ENCODE results near the gene KIDINS220. TPM values are rescaled to one million over a fixed set of nuclear protein-coding genes. Genes with fewer than 3 reads are reported as not detected.

The KIDINS220 gene
- total RNA-seq, 1 donor from 2014 or later, result 68.2 TPM

GRCh38 chr2:8800218-8800617, 37.2 kb downstream of the KIDINS220 start:
- TF ChIP-seq CTCF (IDR thresholded peaks at IDR 0.05), result no peak
- Mint-ChIP-seq H3K4me3 (ENCODE audit: unreplicated experiment) (no peak overlapping the region), H3K4me1 (ENCODE audit: low read depth) (peaks cover 23% of the 10 kb centered on the region)

GRCh38 chr2:8799004-8799403, 38.4 kb downstream of the KIDINS220 start:
- Mint-ChIP-seq H3K9me3 (ENCODE audit: low read depth) (no peaks in the 10 kb centered on the region), H3K27ac (ENCODE audit: unreplicated experiment) (no peak overlapping the region), H3K27me3 (ENCODE audit: low read depth) (no peaks in the 10 kb centered on the region), H3K4me1 (ENCODE audit: low read depth) (peaks cover 13% of the 10 kb centered on the region), H3K4me3 (ENCODE audit: unreplicated experiment) (no peak overlapping the region), H3K36me3 (ENCODE audit: low read depth) (peaks cover 44% of the 10 kb centered on the region)
- no peak for DNase-seq (ENCODE audit: low spot score)
- no peak for TF ChIP-seq CTCF (IDR thresholded peaks at IDR 0.05)

More at GRCh38 chr2:8800218-8800617, 37.2 kb downstream of the KIDINS220 start:
- peaks cover 34% of the 10 kb centered on the region for H3K36me3 Mint-ChIP-seq (ENCODE audit: low read depth)
- DNase-seq (ENCODE audit: low spot score), result no peak
- H3K27me3 Mint-ChIP-seq (ENCODE audit: low read depth), result no peaks in the 10 kb centered on the region
- no peaks in the 10 kb centered on the region for H3K9me3 Mint-ChIP-seq (ENCODE audit: low read depth)
- H3K27ac Mint-ChIP-seq (ENCODE audit: unreplicated experiment), result no peak overlapping the region

GRCh38 chr2:8798393-8798792, 39.0 kb downstream of the KIDINS220 start:
- H3K27ac Mint-ChIP-seq (ENCODE audit: unreplicated experiment), result no peak overlapping the region
- no peaks in the 10 kb centered on the region for H3K9me3 Mint-ChIP-seq (ENCODE audit: low read depth)
- no peak for TF ChIP-seq CTCF (IDR thresholded peaks at IDR 0.05)
- H3K4me3 Mint-ChIP-seq (ENCODE audit: unreplicated experiment), result no peak overlapping the region
- peaks cover 8% of the 10 kb centered on the region for H3K4me1 Mint-ChIP-seq (ENCODE audit: low read depth)
- DNase-seq (ENCODE audit: low spot score), result no peak
- peaks cover 44% of the 10 kb centered on the region for H3K36me3 Mint-ChIP-seq (ENCODE audit: low read depth)
- no peaks in the 10 kb centered on the region for H3K27me3 Mint-ChIP-seq (ENCODE audit: low read depth)

GRCh38 chr2:8797682-8798081, 39.7 kb downstream of the KIDINS220 start:
- Mint-ChIP-seq H3K9me3 (ENCODE audit: low read depth) (no peaks in the 10 kb centered on the region), H3K27me3 (ENCODE audit: low read depth) (no peaks in the 10 kb centered on the region), H3K4me3 (ENCODE audit: unreplicated experiment) (no peak overlapping the region), H3K4me1 (ENCODE audit: low read depth) (peaks cover 8% of the 10 kb centered on the region), H3K36me3 (ENCODE audit: low read depth) (peaks cover 42% of the 10 kb centered on the region), H3K27ac (ENCODE audit: unreplicated experiment) (no peak overlapping the region)
- no peak for DNase-seq (ENCODE audit: low spot score)
- no peak for TF ChIP-seq CTCF (IDR thresholded peaks at IDR 0.05)

GRCh38 chr2:8796878-8797550, 40.4 kb downstream of the KIDINS220 start:
- H3K36me3 Mint-ChIP-seq (ENCODE audit: low read depth), result peaks cover 38% of the 10 kb centered on the region
- H3K27ac Mint-ChIP-seq (ENCODE audit: unreplicated experiment), result no peak overlapping the region
- H3K4me1 Mint-ChIP-seq (ENCODE audit: low read depth), result peaks cover 8% of the 10 kb centered on the region
- H3K4me3 Mint-ChIP-seq (ENCODE audit: unreplicated experiment), result no peak overlapping the region
- DNase-seq (ENCODE audit: low spot score), result no peak
- TF ChIP-seq CTCF (IDR thresholded peaks at IDR 0.05), result no peak
- no peaks in the 10 kb centered on the region for H3K9me3 Mint-ChIP-seq (ENCODE audit: low read depth)
- H3K27me3 Mint-ChIP-seq (ENCODE audit: low read depth), result no peaks in the 10 kb centered on the region
